ENCODE results near the gene SPON2.

SPON2 gene

GRCh38 chr4:1198098-1198844 lies 25.9 kb upstream of the SPON2 start:
- ATAC-seq = no peak
- TF ChIP-seq ZC3H10 (CRISPR knock-in tag; IDR thresholded peaks at IDR 0.05) = no peak
- no peak for TF ChIP-seq PATZ1 (CRISPR knock-in tag; IDR thresholded peaks at IDR 0.05; ENCODE audit: borderline replicate concordance)
- TF ChIP-seq ZNF8 (CRISPR knock-in tag; IDR thresholded peaks at IDR 0.05) = no peak
- TF ChIP-seq ZNF70 (CRISPR knock-in tag; IDR thresholded peaks at IDR 0.05) = no peak
- no peak for TF ChIP-seq RARB (CRISPR knock-in tag; IDR thresholded peaks at IDR 0.05)
- no peak for TF ChIP-seq PPARA (CRISPR knock-in tag; IDR thresholded peaks at IDR 0.05; ENCODE audit: borderline replicate concordance)
- no peak for TF ChIP-seq BACH2 (CRISPR knock-in tag; IDR thresholded peaks at IDR 0.05; ENCODE audit: borderline replicate concordance)
- no peak for TF ChIP-seq ZFP30 (CRISPR knock-in tag; IDR thresholded peaks at IDR 0.05)
- no peak for TF ChIP-seq ZNF565 (CRISPR knock-in tag; conservative IDR thresholded peaks at IDR 0.05; ENCODE audit: low read depth)
- no peak for TF ChIP-seq CSDC2 (CRISPR knock-in tag; IDR thresholded peaks at IDR 0.05)
- TF ChIP-seq TOX (CRISPR knock-in tag; IDR thresholded peaks at IDR 0.05; ENCODE audit: borderline replicate concordance) = no peak
- TF ChIP-seq ESRRG (CRISPR knock-in tag; IDR thresholded peaks at IDR 0.05) = no peak
- TF ChIP-seq POU6F1 (CRISPR knock-in tag; IDR thresholded peaks at IDR 0.05; ENCODE audit: borderline replicate concordance, low read depth) = no peak

- TF ChIP-seq SNAI2 (CRISPR knock-in tag; IDR thresholded peaks at IDR 0.05) (no peak), ZNF8 (CRISPR knock-in tag; IDR thresholded peaks at IDR 0.05) (no peak), ZFP30 (CRISPR knock-in tag; IDR thresholded peaks at IDR 0.05) (no peak), RARB (CRISPR knock-in tag; IDR thresholded peaks at IDR 0.05) (no peak), CSDC2 (CRISPR knock-in tag; IDR thresholded peaks at IDR 0.05) (no peak), OSR1 (CRISPR knock-in tag; IDR thresholded peaks at IDR 0.05) (no peak), POU6F1 (CRISPR knock-in tag; IDR thresholded peaks at IDR 0.05; ENCODE audit: borderline replicate concordance, low read depth) (no peak), ZNF70 (CRISPR knock-in tag; IDR thresholded peaks at IDR 0.05) (no peak), CREB5 (CRISPR knock-in tag; IDR thresholded peaks at IDR 0.05; ENCODE audit: low read depth) (no peak), ZFP3 (CRISPR knock-in tag; IDR thresholded peaks at IDR 0.05) (no peak), ZC3H10 (CRISPR knock-in tag; IDR thresholded peaks at IDR 0.05) (no peak), ARNTL (CRISPR knock-in tag; IDR thresholded peaks at IDR 0.05; ENCODE audit: borderline replicate concordance, low read depth) (no peak), CSRNP3 (CRISPR knock-in tag; IDR thresholded peaks at IDR 0.05) (no peak), GLIS3 (CRISPR knock-in tag; IDR thresholded peaks at IDR 0.05) (no peak), TOX (CRISPR knock-in tag; IDR thresholded peaks at IDR 0.05; ENCODE audit: borderline replicate concordance) (no peak), BACH2 (CRISPR knock-in tag; IDR thresholded peaks at IDR 0.05; ENCODE audit: borderline replicate concordance) (no peak), PPARA (CRISPR knock-in tag; IDR thresholded peaks at IDR 0.05; ENCODE audit: borderline replicate concordance) (no peak), ISL1 (CRISPR knock-in tag; IDR thresholded peaks at IDR 0.05) (no peak)
Measured at GRCh38 chr4:1196421-1197183, 24.2 kb upstream of the SPON2 start.

More at GRCh38 chr4:1196421-1197183, 24.2 kb upstream of the SPON2 start:
- no peak for ATAC-seq
